Stimulated activated CD4-positive, alpha-beta T cell treated with anti-CD3 and anti-CD28 coated beads, Interleukin-15, amount 100 ng/mL, for 48 hours (primary cell): ENCODE measurements around the gene CDC42BPA.
"Not testable (repeated sequence)": the region's sequence is repeated elsewhere in the genome, so short reads cannot be mapped to it uniquely, and the experiment has no call there.

Source experiments
- DNase-seq, 2 donors: peaks; one replicate each; pipeline ENCODE4 v3.0.0-alpha.2; 2020; ENCODE audit warnings: low read depth in 2 of 2

Gene CDC42BPA

GRCh38 chr1:227066999-227067398 lies 251.3 kb downstream of the CDC42BPA start:
- DNase-seq, result no peak

GRCh38 chr1:227065311-227065710 lies 253.0 kb downstream of the CDC42BPA start:
- no peak for DNase-seq

GRCh38 chr1:227062306-227062705 lies 256.0 kb downstream of the CDC42BPA start:
- no peak for DNase-seq

- no peak for DNase-seq
These were observed 259.2 kb downstream of the CDC42BPA start for GRCh38 chr1:227059076-227059475.

GRCh38 chr1:227058321-227058751 lies 260.0 kb downstream of the CDC42BPA start:
- no peak for DNase-seq

- no peak for DNase-seq
These were observed 269.0 kb downstream of the CDC42BPA start for GRCh38 chr1:227049253-227049652.

GRCh38 chr1:227043755-227044154 lies 274.5 kb downstream of the CDC42BPA start:
- no peak for DNase-seq

GRCh38 chr1:227042292-227042691 lies 276.0 kb downstream of the CDC42BPA start:
- no peak for DNase-seq

GRCh38 chr1:227038401-227038800 lies 279.9 kb downstream of the CDC42BPA start:
- DNase-seq, result no peak

GRCh38 chr1:227037121-227037520 lies 281.2 kb downstream of the CDC42BPA start:
- DNase-seq, result no peak

GRCh38 chr1:227035316-227035715 lies 283.0 kb downstream of the CDC42BPA start:
- no peak for DNase-seq

GRCh38 chr1:227033880-227034279 lies 284.4 kb downstream of the CDC42BPA start:
- DNase-seq, result no peak

GRCh38 chr1:227032396-227032795 lies 285.9 kb downstream of the CDC42BPA start:
- no peak for DNase-seq

GRCh38 chr1:227016990-227017389 lies 301.3 kb downstream of the CDC42BPA start:
- DNase-seq, result no peak

- DNase-seq, result no peak
These were observed 307.6 kb downstream of the CDC42BPA start for GRCh38 chr1:227010645-227011044.

GRCh38 chr1:227009937-227010336 lies 308.4 kb downstream of the CDC42BPA start:
- DNase-seq, result no peak

- DNase-seq, result no peak
These were observed 312.0 kb downstream of the CDC42BPA start for GRCh38 chr1:227006226-227006796.

GRCh38 chr1:227004796-227005195 lies 313.5 kb downstream of the CDC42BPA start:
- DNase-seq, result no peak

- DNase-seq, result no peak
These were observed 315.1 kb downstream of the CDC42BPA start for GRCh38 chr1:227003165-227003564.

GRCh38 chr1:227002531-227003049 lies 315.7 kb downstream of the CDC42BPA start:
- no peak for DNase-seq

- not testable (repeated sequence) for DNase-seq
These were observed 318.7 kb downstream of the CDC42BPA start for GRCh38 chr1:226999579-226999978.

- no peak for DNase-seq
These were observed 322.6 kb downstream of the CDC42BPA start for GRCh38 chr1:226995365-226996332.
